H1 (cell line): Measurements from ENCODE around the gene ADAD2. TPM values are rescaled to one million over a fixed set of nuclear protein-coding genes. Genes with fewer than 3 reads are reported as not detected.
A peak's percentile ranks its signal among the peaks of the same experiment; 100 is the strongest.

Experiments used
- CTCF ChIA-PET: fragments of 300-600 bp; sonication (Branson Sonifier 250); formaldehyde crosslinking; loops from one replicate; lab custom pipeline; 2021; ENCODE audit not compliant: partially characterized antibody; lab: Charles Lee
- POLR2A ChIA-PET: fragments of 300-600 bp; sonication (Branson Sonifier 250); formaldehyde crosslinking; loops from one replicate; lab custom pipeline; 2021; ENCODE audit warnings: inconsistent platforms; ENCODE audit not compliant: partially characterized antibody; lab: Charles Lee
- DNase-seq, 2 experiments: peaks; one replicate each; pipeline versions ENCODE4 v3.0.0 to v3.0.0-alpha.2; 2010 to 2022; ENCODE audit warnings: low spot score in 2 of 2, low read depth in 1 of 2, mixed read lengths in 1 of 2
- FAIRE-seq: peaks from 2 replicates; lab custom pipeline; 2011; peaks lifted over from hg19 to GRCh38; lab: Jason Lieb, UNC
- H2AFZ ChIP-seq: 2 replicates; pipeline ENCODE4 v1.8.1; 2012; ENCODE audit warnings: low read length, inconsistent platforms
- H2AK5ac ChIP-seq: 2 replicates; pipeline ENCODE4 v1.6.1; 2013; ENCODE audit warnings: low read depth, low read length
- H2BK120ac ChIP-seq: replicated peaks from 2 replicates; pipeline ENCODE3; 2013; ENCODE audit warnings: low read depth, low read length, inconsistent platforms
- H2BK12ac ChIP-seq: 2 replicates; pipeline ENCODE4 v1.6.1; 2013; ENCODE audit warnings: low read depth, low read length
- H2BK15ac ChIP-seq: 2 replicates; pipeline ENCODE4 v1.6.1; 2013; ENCODE audit warnings: low read length
- H2BK20ac ChIP-seq: 2 replicates; pipeline ENCODE4 v1.6.1; 2013; ENCODE audit warnings: low read length
- H2BK5ac ChIP-seq: 2 replicates; pipeline ENCODE4 v1.6.1; 2013; ENCODE audit warnings: low read depth, low read length
- H3K14ac ChIP-seq: 2 replicates; pipeline ENCODE4 v1.6.1; 2013; ENCODE audit warnings: inconsistent platforms; ENCODE audit not compliant: insufficient read length
- H3K18ac ChIP-seq: 2 replicates; pipeline ENCODE4 v1.6.1; 2013; ENCODE audit warnings: low read length; ENCODE audit errors: extremely low read depth
- H3K23ac ChIP-seq: 2 replicates; pipeline ENCODE4 v1.6.1; 2013; ENCODE audit warnings: inconsistent platforms; ENCODE audit not compliant: insufficient read length
- H3K23me2 ChIP-seq: 2 replicates; pipeline ENCODE4 v1.6.1; 2013; ENCODE audit warnings: low read depth, low read length
- H3K27ac ChIP-seq: 2 replicates; pipeline ENCODE4 v1.6.1; 2011; ENCODE audit warnings: low read depth, low read length, inconsistent platforms
- H3K27me3 ChIP-seq, 4 experiments: replicated peaks in 1 of 4; 1 replicate in 1 of 4; 2 replicates in 3 of 4; pipeline versions ENCODE4 v1.6.1 to v1.8.1; 2011 to 2013; ENCODE audit warnings: low read length in 3 of 4, mild to moderate bottlenecking in 3 of 4, inconsistent platforms in 2 of 4, mixed read lengths in 2 of 4, moderate library complexity in 1 of 4; ENCODE audit not compliant: control insufficient read depth in 3 of 4, insufficient read depth in 3 of 4; ENCODE audit errors: extremely low read depth in 1 of 4
- H3K36me3 ChIP-seq, 4 experiments: 2 replicates each; pipeline versions ENCODE4 v1.6.1 to v1.8.1; 2011 to 2013; ENCODE audit warnings: mild to moderate bottlenecking in 4 of 4, low read length in 3 of 4, moderate library complexity in 2 of 4, control low read depth in 1 of 4, inconsistent platforms in 1 of 4; ENCODE audit not compliant: insufficient read depth in 4 of 4, control insufficient read depth in 2 of 4
- H3K4ac ChIP-seq: replicated peaks from 2 replicates; pipeline ENCODE3; 2013; ENCODE audit warnings: low read length, low read depth, mixed read lengths, inconsistent platforms; ENCODE audit not compliant: insufficient read length
- H3K4me1 ChIP-seq, 4 experiments: replicated peaks in 1 of 4; 1 replicate in 1 of 4; 2 replicates in 3 of 4; pipeline versions ENCODE4 v1.6.1 to v1.8.1; 2011 to 2013; ENCODE audit warnings: low read length in 3 of 4, inconsistent platforms in 2 of 4, mixed read lengths in 1 of 4; ENCODE audit not compliant: insufficient read depth in 4 of 4, control insufficient read depth in 3 of 4
- H3K4me2 ChIP-seq, 2 experiments: 2 replicates each; pipeline versions ENCODE4 v1.6.1 to v1.8.1; 2011 to 2013; ENCODE audit warnings: low read depth in 2 of 2, low read length in 2 of 2, control low read depth in 1 of 2, inconsistent platforms in 1 of 2, mild to moderate bottlenecking in 1 of 2; ENCODE audit not compliant: insufficient read depth in 1 of 2
- H3K4me3 ChIP-seq, 4 experiments: fragments of 200-600, 300-600 bp in 1 of 4; sonication (generic), shearing (Covaris generic), sonication (Bioruptor Twin) in 1 of 4; 2 replicates each; pipeline versions ENCODE4 v1.5.1 to v1.8.1; 2011 to 2016; ENCODE audit warnings: low read length in 4 of 4, low read depth in 3 of 4, control low read depth in 2 of 4, inconsistent platforms in 2 of 4, mild to moderate bottlenecking in 2 of 4, mixed read lengths in 1 of 4, moderate library complexity in 1 of 4; ENCODE audit not compliant: insufficient read depth in 2 of 4; ENCODE audit errors: extremely low read depth in 1 of 4
- H3K56ac ChIP-seq: replicated peaks from 2 replicates; pipeline ENCODE3; 2013; ENCODE audit warnings: low read depth, mild to moderate bottlenecking, mixed read lengths, low read length, inconsistent platforms; ENCODE audit not compliant: insufficient read length
- H3K79me1 ChIP-seq: 2 replicates; pipeline ENCODE4 v1.6.1; 2013; ENCODE audit warnings: low read depth, low read length, control low read depth
- H3K79me2 ChIP-seq, 2 experiments: 2 replicates each; pipeline versions ENCODE4 v1.6.1 to v1.8.1; 2012 to 2013; ENCODE audit warnings: low read length in 2 of 2, mild to moderate bottlenecking in 2 of 2, inconsistent platforms in 1 of 2; ENCODE audit not compliant: insufficient read depth in 2 of 2, control insufficient read depth in 1 of 2
- H3K9ac ChIP-seq, 4 experiments: replicated peaks in 1 of 4; 1 replicate in 1 of 4; 2 replicates in 3 of 4; pipeline versions ENCODE4 v1.6.1 to v1.8.1; 2011 to 2013; ENCODE audit warnings: low read depth in 3 of 4, low read length in 3 of 4, control low read depth in 2 of 4, mild to moderate bottlenecking in 2 of 4, moderate library complexity in 2 of 4, inconsistent platforms in 1 of 4; ENCODE audit errors: extremely low read depth in 1 of 4
- H3K9me3 ChIP-seq, 2 experiments: 2 replicates each; pipeline versions ENCODE4 v1.6.1 to v1.8.1; 2012 to 2013; ENCODE audit warnings: mild to moderate bottlenecking in 2 of 2, moderate library complexity in 2 of 2, control low read depth in 1 of 2, inconsistent platforms in 1 of 2, low read depth in 1 of 2, low read length in 1 of 2, mixed read lengths in 1 of 2; ENCODE audit not compliant: insufficient read depth in 2 of 2
- H4K20me1 ChIP-seq, 2 experiments: replicated peaks in 1 of 2; 2 replicates each; pipeline versions ENCODE3 to v1.8.1; 2011 to 2013; ENCODE audit warnings: inconsistent platforms in 2 of 2, low read length in 2 of 2, mild to moderate bottlenecking in 1 of 2; ENCODE audit not compliant: insufficient read depth in 2 of 2, control insufficient read depth in 1 of 2
- H4K5ac ChIP-seq: 2 replicates; pipeline ENCODE4 v1.6.1; 2013; ENCODE audit warnings: low read length, low read depth, mixed read lengths, inconsistent platforms; ENCODE audit not compliant: insufficient read length
- H4K8ac ChIP-seq: 2 replicates; pipeline ENCODE4 v1.8.0; 2013; ENCODE audit warnings: mild to moderate bottlenecking, moderate library complexity, low read length, inconsistent platforms; ENCODE audit not compliant: insufficient read depth; ENCODE audit errors: extremely low read depth
- H4K91ac ChIP-seq: replicated peaks from 2 replicates; pipeline ENCODE3; 2013; ENCODE audit warnings: low read length, mixed read lengths, inconsistent platforms; ENCODE audit not compliant: insufficient read length
- BCL11A ChIP-seq, 2 experiments: IDR thresholded peaks; one replicate each; pipeline ENCODE4 v1.6.1; 2011; ENCODE audit warnings: low read depth in 2 of 2, low read length in 2 of 2, mild to moderate bottlenecking in 2 of 2
- WGBS, 2 experiments: shearing (Covaris generic) in 1 of 2; methylation state at CpG; one replicate each; pipeline versions ENCODE4 v1.1.6 to v1.1.7; 2013 to 2015; ENCODE audit warnings: low lambda C conversion rate in 2 of 2, mixed read lengths in 2 of 2, inconsistent platforms in 1 of 2, low coverage in 1 of 2, missing lambda C conversion rate in 1 of 2; ENCODE audit not compliant: insufficient replicate concordance in 2 of 2, insufficient coverage in 1 of 2, insufficient read length in 1 of 2; ENCODE audit errors: extremely low coverage in 1 of 2, missing lambda C conversion rate in 1 of 2; 5-methylcytosine and 5-hydroxymethylcytosine counted together
- polyA plus RNA-seq, 7 experiments: library from polyadenylated mRNA; depleted of rRNA in 3 of 7; stranded (reverse) in 5 of 7; unstranded in 2 of 7; fragments of >200 nt in 5 of 7; fragments of 200-250 nt in 2 of 7; gene quantifications; 1 replicate in 5 of 7; 2 replicates in 1 of 7; 4 replicates in 1 of 7; pipeline versions ENCODE4 v1.2.1 to v1.2.3, GENCODE V29; 2011 to 2013; ENCODE audit warnings: missing spikeins in 2 of 7, mixed read lengths in 2 of 7
- total RNA-seq: library from RNA; stranded (reverse); fragmentation: NEBNext Ultra II Directional; extraction: Animal tissue kit (Norgen Biotek cat#: 25700); gene quantifications from 2 replicates; pipeline ENCODE4 v1.2.1, GENCODE V29; 2021

Gene ADAD2
- total and polyA plus RNA-seq, 2 of the 8 experiments (the other 6 are each of a cell fraction or from before 2014, with no cell fraction given), result 1.2 to 1.3 TPM

- Histone ChIP-seq H2AFZ (no peak overlapping the region), H3K18ac (0 out of 2 replicates have a peak overlapping the region, but pooled peaks have one; percentile 7), H3K23ac (no peak overlapping the region), H3K4me2 (no peak overlapping the region), H3K23me2 (no peaks in the 10 kb centered on the region), H3K79me2 (no peaks in the 10 kb centered on the region), H4K5ac (no peak overlapping the region), H2AK5ac (no peak overlapping the region), H3K4me3 (no peak overlapping the region), H3K9ac (no peak overlapping the region), H4K20me1 (no peaks in the 10 kb centered on the region), H3K14ac (no peak overlapping the region), H2BK5ac (no peak overlapping the region), H2BK12ac (no peak overlapping the region), H3K36me3 (no peaks in the 10 kb centered on the region), H2BK15ac (no peak overlapping the region), H3K4me1 (no peaks in the 10 kb centered on the region), H3K56ac (no peak overlapping the region), H3K9me3 (no peaks in the 10 kb centered on the region), H2BK120ac (no peak overlapping the region), H3K79me1 (no peaks in the 10 kb centered on the region), H4K8ac (no peak overlapping the region), H4K91ac (no peak overlapping the region), H2BK20ac (no peak overlapping the region), H3K27me3 (no peaks in the 10 kb centered on the region; a peak in 1 of 7 replicates), H3K27ac (no peak overlapping the region), H3K4ac (no peak overlapping the region)
- DNase-seq (no peak), FAIRE-seq (no peak)
- TF ChIP-seq BCL11A (IDR thresholded peaks at IDR 0.05; ENCODE audit: low read depth in 2 of 2, low read length in 2 of 2), result no peak
- 90% methylated on average over 10 of the region's 10 CpGs; no CpG with 5 or more reads in 1 of the 2 experiments for WGBS, 2 experiments
- ChIA-PET POLR2A (interaction anchor here (0.8 to 1.2 kb wide), 3 partner anchors 15 to 43 kb away, joined by 3 to 4 read pairs (median 4); partner anchors contain the start of genes DNAAF1 and HSDL1), CTCF (interaction anchor here (0.6 to 1.8 kb wide), 9 partner anchors 9 to 954 kb away, joined by 3 to 8 read pairs (median 4); partner anchors contain the start of genes MBTPS1 and TAF1C)
Observed at GRCh38 chr16:84161037-84161436, 29.9 kb upstream of the ADAD2 start.
